ENCODE data around the gene IL2RA. TPM values are rescaled to one million over a fixed set of nuclear protein-coding genes. Genes with fewer than 3 reads are reported as not detected.

The IL2RA gene
- polyA plus RNA-seq, 1 donor (not counting 4 experiments of a cell fraction or from before 2014, with no cell fraction given), result not detected

DNA sequence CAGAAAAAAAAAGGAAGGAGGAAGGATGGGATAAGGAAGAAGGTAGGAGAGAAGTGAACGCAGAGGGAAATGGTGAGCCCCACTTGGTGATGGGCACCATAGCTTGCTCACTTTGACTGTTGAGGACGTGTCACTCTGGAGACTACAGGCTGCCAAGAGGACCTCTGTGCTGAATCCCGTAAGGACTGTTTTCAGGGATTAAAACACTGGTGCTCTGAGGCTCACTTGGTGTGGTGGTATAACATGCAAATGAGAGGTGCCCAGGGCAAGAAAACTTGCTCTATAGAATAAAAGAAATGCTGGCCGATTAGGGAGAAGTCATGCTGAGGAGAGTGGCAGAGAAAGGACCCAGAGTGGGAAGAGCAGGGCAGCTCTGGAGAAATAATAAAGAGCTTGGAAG lies 5.3 kb upstream of the IL2RA start:
- DNase-seq (ENCODE audit: low read depth, low spot score) (no peak), FAIRE-seq (no peak)
- Histone ChIP-seq H3K4me3 (ENCODE audit: control insufficient read depth in 2 of 3, extremely low read depth in 1 of 3, insufficient read depth in 2 of 3, low read depth in 1 of 3, low read length in 3 of 3) (no peak overlapping the region), H4K20me1 (ENCODE audit: control insufficient read depth, extremely low read depth, insufficient read depth, low read length) (no peaks in the 10 kb centered on the region), H3K79me2 (ENCODE audit: control insufficient read depth, insufficient read depth, low read length) (no peaks in the 10 kb centered on the region), H2AFZ (ENCODE audit: control insufficient read depth, low read length) (no peak overlapping the region), H3K9me3 (ENCODE audit: control insufficient read depth, low read depth, low read length) (no peaks in the 10 kb centered on the region), H3K27me3 (ENCODE audit: control insufficient read depth, extremely low read depth, insufficient read depth, low read length) (peaks cover 3% of the 10 kb centered on the region), H3K36me3 (ENCODE audit: control insufficient read depth in 2 of 2, extremely low read depth in 1 of 2, insufficient read depth in 2 of 2, low read length in 2 of 2) (no peaks in the 10 kb centered on the region), H3K4me1 (ENCODE audit: control insufficient read depth, extremely low read depth, insufficient read depth, low read length) (no peaks in the 10 kb centered on the region), H3K9me1 (ENCODE audit: control insufficient read depth, extremely low read depth, insufficient read depth, low read length) (no peaks in the 10 kb centered on the region), H3K27ac (ENCODE audit: control insufficient read depth, insufficient read depth, low read length) (no peak overlapping the region), H3K9ac (ENCODE audit: control insufficient read depth, extremely low read depth, insufficient read depth, low read length) (no peak overlapping the region), H3K4me2 (ENCODE audit: control insufficient read depth, extremely low read depth, insufficient read depth, low read depth, low read length) (no peak overlapping the region)
- dilution Hi-C loops (cut with MboI; ENCODE audit: extremely low pct_ligation_motif_present, low sequenced_read_pairs), result no loop called here
- TF ChIP-seq EZH2 (IDR thresholded peaks at IDR 0.05; ENCODE audit: low read length), result no peak
- TF ChIP-seq, protein P1, sequence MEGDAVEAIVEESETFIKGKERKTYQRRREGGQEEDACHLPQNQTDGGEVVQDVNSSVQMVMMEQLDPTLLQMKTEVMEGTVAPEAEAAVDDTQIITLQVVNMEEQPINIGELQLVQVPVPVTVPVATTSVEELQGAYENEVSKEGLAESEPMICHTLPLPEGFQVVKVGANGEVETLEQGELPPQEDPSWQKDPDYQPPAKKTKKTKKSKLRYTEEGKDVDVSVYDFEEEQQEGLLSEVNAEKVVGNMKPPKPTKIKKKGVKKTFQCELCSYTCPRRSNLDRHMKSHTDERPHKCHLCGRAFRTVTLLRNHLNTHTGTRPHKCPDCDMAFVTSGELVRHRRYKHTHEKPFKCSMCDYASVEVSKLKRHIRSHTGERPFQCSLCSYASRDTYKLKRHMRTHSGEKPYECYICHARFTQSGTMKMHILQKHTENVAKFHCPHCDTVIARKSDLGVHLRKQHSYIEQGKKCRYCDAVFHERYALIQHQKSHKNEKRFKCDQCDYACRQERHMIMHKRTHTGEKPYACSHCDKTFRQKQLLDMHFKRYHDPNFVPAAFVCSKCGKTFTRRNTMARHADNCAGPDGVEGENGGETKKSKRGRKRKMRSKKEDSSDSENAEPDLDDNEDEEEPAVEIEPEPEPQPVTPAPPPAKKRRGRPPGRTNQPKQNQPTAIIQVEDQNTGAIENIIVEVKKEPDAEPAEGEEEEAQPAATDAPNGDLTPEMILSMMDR (optimal IDR thresholded peaks at IDR 0.05 in 1 of 3, IDR thresholded peaks at IDR 0.05 in 1 of 3, conservative IDR thresholded peaks at IDR 0.05 in 1 of 3; ENCODE audit: extremely low read depth in 1 of 3, insufficient read depth in 2 of 3, low read length in 3 of 3), result no peak

DNA sequence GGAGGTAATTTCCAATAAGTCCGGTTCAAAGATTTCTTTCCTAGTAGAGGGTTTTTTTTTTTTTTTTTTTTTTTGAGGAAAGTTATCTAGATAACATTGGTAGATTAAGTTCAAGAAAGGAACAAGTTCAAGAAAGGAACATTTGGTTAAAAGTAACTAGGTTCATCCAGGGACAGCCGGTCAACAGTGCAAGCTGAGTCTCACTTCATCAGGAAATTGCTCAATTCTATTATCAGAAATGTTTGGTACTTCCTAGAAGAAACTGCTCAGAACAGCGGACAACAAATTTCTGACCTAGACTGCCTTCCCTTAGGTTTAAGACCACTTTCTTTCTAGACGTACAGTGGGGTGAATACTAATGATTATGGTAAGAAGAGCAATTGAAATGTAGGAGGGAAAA lies 3.7 kb upstream of the IL2RA start:
- TF ChIP-seq EZH2 (IDR thresholded peaks at IDR 0.05; ENCODE audit: low read length), result no peak
- TF ChIP-seq, protein P1 (optimal IDR thresholded peaks at IDR 0.05 in 1 of 3, IDR thresholded peaks at IDR 0.05 in 1 of 3, conservative IDR thresholded peaks at IDR 0.05 in 1 of 3; ENCODE audit: extremely low read depth in 1 of 3, insufficient read depth in 2 of 3, low read length in 3 of 3), result no peak
- peaks cover 6% of the 10 kb centered on the region for H3K27me3 ChIP-seq (ENCODE audit: control insufficient read depth, extremely low read depth, insufficient read depth, low read length)
- no peak overlapping the region for H3K27ac ChIP-seq (ENCODE audit: control insufficient read depth, insufficient read depth, low read length)
- no peak overlapping the region for H2AFZ ChIP-seq (ENCODE audit: control insufficient read depth, low read length)
- DNase-seq (ENCODE audit: low read depth, low spot score) (no peak), FAIRE-seq (no peak)
- no peak overlapping the region for H3K4me3 ChIP-seq (ENCODE audit: control insufficient read depth in 2 of 3, extremely low read depth in 1 of 3, insufficient read depth in 2 of 3, low read depth in 1 of 3, low read length in 3 of 3)
- H3K36me3 ChIP-seq (ENCODE audit: control insufficient read depth in 2 of 2, extremely low read depth in 1 of 2, insufficient read depth in 2 of 2, low read length in 2 of 2), result no peaks in the 10 kb centered on the region
- no peaks in the 10 kb centered on the region for H3K4me1 ChIP-seq (ENCODE audit: control insufficient read depth, extremely low read depth, insufficient read depth, low read length)
- dilution Hi-C loops (cut with MboI; ENCODE audit: extremely low pct_ligation_motif_present, low sequenced_read_pairs), result no loop called here
- no peaks in the 10 kb centered on the region for H4K20me1 ChIP-seq (ENCODE audit: control insufficient read depth, extremely low read depth, insufficient read depth, low read length)
- no peaks in the 10 kb centered on the region for H3K79me2 ChIP-seq (ENCODE audit: control insufficient read depth, insufficient read depth, low read length)
- no peak overlapping the region for H3K9ac ChIP-seq (ENCODE audit: control insufficient read depth, extremely low read depth, insufficient read depth, low read length)
- H3K9me3 ChIP-seq (ENCODE audit: control insufficient read depth, low read depth, low read length), result no peaks in the 10 kb centered on the region
- no peaks in the 10 kb centered on the region for H3K9me1 ChIP-seq (ENCODE audit: control insufficient read depth, extremely low read depth, insufficient read depth, low read length)
- no peak overlapping the region for H3K4me2 ChIP-seq (ENCODE audit: control insufficient read depth, extremely low read depth, insufficient read depth, low read depth, low read length)
